HCT116 (cell line): ENCODE measurements around the gene FAR2. TPM values are rescaled to one million over a fixed set of nuclear protein-coding genes. Genes with fewer than 3 reads are reported as not detected.
A peak's percentile ranks its signal among the peaks of the same experiment; 100 is the strongest.

Source experiments
- ATAC-seq: fragments of 200-7000 bp; cut with Tn5 transposase; 2 replicates; pipeline ENCODE4 v1.9.1; 2020; ENCODE audit warnings: mild to moderate bottlenecking, moderate library complexity
- BruUV-seq: library from RNA; stranded (reverse); fragments of 400-500 nt; replicated peaks from 2 replicates; lab custom pipeline; 2021; lab: Mats Ljungman, UMichigan
- CTCF ChIA-PET: fragments of 300-600 bp; sonication (Branson Sonifier 250); formaldehyde crosslinking; loops from one replicate; lab custom pipeline; 2021; ENCODE audit warnings: antibody characterized with exemption; lab: Charles Lee
- POLR2A ChIA-PET: fragments of 300-600, 350-600 bp; sonication (Branson Sonifier 250); formaldehyde crosslinking; loops from one replicate; lab custom pipeline; 2021; ENCODE audit warnings: antibody characterized with exemption; lab: Charles Lee
- RAD21 ChIA-PET, 2 experiments: fragments of 300-600 bp; sonication (Branson Sonifier 250); formaldehyde crosslinking; loops; one replicate each; lab custom pipeline; 2023; ENCODE audit warnings: low total read pairs in 2 of 2; ENCODE audit not compliant: uncharacterized antibody in 2 of 2, unreplicated experiment in 2 of 2, low non-redundant PET in 1 of 2; lab: Charles Lee
- DNase-seq: peaks from one replicate; pipeline ENCODE4 v3.0.0-alpha.2; 2010; ENCODE audit warnings: low read depth, low spot score
- H2AFZ ChIP-seq: fragments of 200-600 bp; shearing (Covaris generic), sonication (generic); 2 replicates; pipeline ENCODE4 v1.6.1; 2017; ENCODE audit warnings: low read depth, mixed run types, mixed read lengths, antibody characterized with exemption, low read length; ENCODE audit not compliant: poor library complexity, severe bottlenecking
- H3K27ac ChIP-seq: 2 replicates; pipeline ENCODE4 v1.5.1; 2012; ENCODE audit warnings: low read depth, low read length
- H3K27me3 ChIP-seq: fragments of 200-600 bp; sonication (generic); 2 replicates; pipeline ENCODE4 v1.6.1; 2016; ENCODE audit warnings: mixed run types, low read length, mixed read lengths; ENCODE audit not compliant: insufficient read depth
- H3K36me3 ChIP-seq, 2 experiments: fragments of 200-500 bp in 1 of 2; fragments of 200-600 bp in 1 of 2; sonication (Bioruptor generic) in 1 of 2; sonication (generic) in 1 of 2; 2 replicates each; pipeline versions ENCODE4 v1.5.1 to v1.6.1; 2014 to 2016; ENCODE audit warnings: low read length in 2 of 2, inconsistent platforms in 1 of 2, mixed read lengths in 1 of 2, mixed run types in 1 of 2; ENCODE audit not compliant: insufficient read depth in 2 of 2, control insufficient read depth in 1 of 2
- H3K4me1 ChIP-seq, 2 experiments: fragments of 200-600 bp in 1 of 2; sonication (generic) in 1 of 2; 2 replicates each; pipeline versions ENCODE4 v1.5.1 to v1.6.1; 2012 to 2017; ENCODE audit warnings: low read length in 2 of 2, inconsistent platforms in 1 of 2, mild to moderate bottlenecking in 1 of 2, mixed read lengths in 1 of 2, mixed run types in 1 of 2, moderate library complexity in 1 of 2; ENCODE audit not compliant: insufficient read depth in 2 of 2, control insufficient read depth in 1 of 2
- H3K4me2 ChIP-seq: fragments of 200-600 bp; sonication (generic); 2 replicates; pipeline ENCODE4 v1.6.1; 2017; ENCODE audit warnings: mixed run types, low read length, mixed read lengths
- H3K4me3 ChIP-seq, 2 experiments: fragments of 200-600 bp in 1 of 2; sonication (generic) in 1 of 2; replicated peaks in 1 of 2; 2 replicates each; pipeline ENCODE4 v1.5.1; 2011 to 2016; ENCODE audit warnings: low read length in 2 of 2, control low read depth in 1 of 2, low read depth in 1 of 2, mild to moderate bottlenecking in 1 of 2, mixed read lengths in 1 of 2, mixed run types in 1 of 2
- H3K79me2 ChIP-seq: fragments of 200-600 bp; sonication (generic); 2 replicates; pipeline ENCODE4 v1.6.1; 2017; ENCODE audit warnings: mild to moderate bottlenecking, mixed run types, low read length, moderate library complexity, mixed read lengths; ENCODE audit not compliant: insufficient read depth
- H3K9ac ChIP-seq: fragments of 200-600 bp; sonication (generic); 2 replicates; pipeline ENCODE4 v1.6.1; 2016; ENCODE audit warnings: low read length, mixed read lengths
- H3K9me2 ChIP-seq: fragments of 200-600 bp; sonication (generic), shearing (Covaris generic); 2 replicates; pipeline ENCODE4 v1.6.1; 2017; ENCODE audit warnings: mixed run types, mild to moderate bottlenecking, moderate library complexity; ENCODE audit not compliant: insufficient read depth
- H3K9me3 ChIP-seq, 2 experiments: fragments of 200-500 bp in 1 of 2; fragments of 200-600 bp in 1 of 2; sonication (Bioruptor generic) in 1 of 2; sonication (generic) in 1 of 2; 2 replicates each; pipeline ENCODE4 v1.6.1; 2014 to 2017; ENCODE audit warnings: low read length in 2 of 2, mixed read lengths in 2 of 2, inconsistent platforms in 1 of 2, low read depth in 1 of 2, mild to moderate bottlenecking in 1 of 2, mixed run types in 1 of 2, moderate library complexity in 1 of 2; ENCODE audit not compliant: control insufficient read depth in 1 of 2, insufficient read depth in 1 of 2
- H4K20me1 ChIP-seq: fragments of 200-600 bp; sonication (generic), shearing (Covaris generic); 2 replicates; pipeline ENCODE4 v1.6.1; 2017; ENCODE audit warnings: mixed run types, mild to moderate bottlenecking, moderate library complexity; ENCODE audit not compliant: insufficient read depth
- CBX3 ChIP-seq: IDR thresholded peaks from 2 replicates; pipeline ENCODE4 v1.6.1; 2012; ENCODE audit warnings: low read depth
- CEBPB ChIP-seq: IDR thresholded peaks from 2 replicates; pipeline ENCODE4 v1.6.1; 2012; ENCODE audit warnings: low read depth
- ELF1 ChIP-seq: IDR thresholded peaks from 2 replicates; pipeline ENCODE4 v1.6.1; 2012; ENCODE audit warnings: low read depth, borderline replicate concordance
- EZH2 ChIP-seq: fragments of 200-600 bp; sonication (generic); IDR thresholded peaks from 2 replicates; pipeline ENCODE4 v1.6.1; 2017; ENCODE audit warnings: antibody characterized with exemption, mixed run types
- EZH2phosphoT487 ChIP-seq: fragments of 200-600 bp; IDR thresholded peaks from 2 replicates; pipeline ENCODE4 v1.6.1; 2018; ENCODE audit warnings: antibody characterized with exemption, borderline replicate concordance
- FOSL1 ChIP-seq: IDR thresholded peaks from 2 replicates; pipeline ENCODE4 v1.6.1; 2012; ENCODE audit warnings: low read depth
- JUND ChIP-seq: IDR thresholded peaks from 2 replicates; pipeline ENCODE4 v1.6.1; 2012
- POLR2A ChIP-seq: IDR thresholded peaks from 2 replicates; pipeline ENCODE4 v1.7.0; 2011; ENCODE audit warnings: borderline replicate concordance; ENCODE audit not compliant: insufficient read depth, insufficient read length; ENCODE audit errors: extremely low read depth
- POLR2AphosphoS5 ChIP-seq: IDR thresholded peaks from 2 replicates; pipeline ENCODE4 v1.6.1; 2011; ENCODE audit warnings: mild to moderate bottlenecking, low read depth, low read length, moderate library complexity
- RAD21 ChIP-seq: IDR thresholded peaks from 2 replicates; pipeline ENCODE4 v1.6.1; 2012; ENCODE audit warnings: low read depth, mild to moderate bottlenecking
- SP1 ChIP-seq: IDR thresholded peaks from 2 replicates; pipeline ENCODE4 v1.6.1; 2012; ENCODE audit warnings: low read depth
- TCF7L2 ChIP-seq: IDR thresholded peaks from 2 replicates; pipeline ENCODE4 v1.7.0; 2011; ENCODE audit warnings: borderline replicate concordance, inconsistent platforms; ENCODE audit not compliant: insufficient read depth, insufficient read length; ENCODE audit errors: extremely low read depth
- ZFX ChIP-seq: fragments of 450-650 bp; IDR thresholded peaks from 2 replicates; pipeline ENCODE4 v1.6.1; 2017
- ZNF274 ChIP-seq: fragments of 200-500 bp; sonication (Bioruptor generic); IDR thresholded peaks from 2 replicates; pipeline ENCODE4 v1.6.1; 2014; ENCODE audit warnings: mild to moderate bottlenecking, low read depth, low read length, inconsistent platforms
- intact Hi-C: fragments of 100-400 bp; cut with micrococcal nuclease; formaldehyde crosslinking; loops from 2 replicates; pipeline ENCODE4 v1.10.0; 2022
- total RNA-seq: library from RNA; stranded (reverse); gene quantifications from one replicate; pipeline ENCODE4 v1.2.1, GENCODE V29; 2021; ENCODE audit not compliant: unreplicated experiment
- TF ChIP-seq, protein P1 (sequence below): IDR thresholded peaks from 2 replicates; pipeline ENCODE4 v1.6.1; 2012
- TF ChIP-seq, protein P2 (sequence below), 3 experiments: fragments of 200-600 bp in 1 of 3; sonication (generic) in 1 of 3; IDR thresholded peaks in 2 of 3; conservative IDR thresholded peaks in 1 of 3; 2 replicates each; pipeline ENCODE4 v1.5.1; 2012 to 2017; ENCODE audit warnings: low read depth in 2 of 3, low read length in 2 of 3, antibody characterized with exemption in 1 of 3, borderline replicate concordance in 1 of 3, control low read depth in 1 of 3, mild to moderate bottlenecking in 1 of 3, mixed read lengths in 1 of 3, mixed run types in 1 of 3, moderate library complexity in 1 of 3; ENCODE audit not compliant: insufficient read depth in 1 of 3
- TF ChIP-seq, protein P3 (sequence below): IDR thresholded peaks from 2 replicates; pipeline ENCODE4 v1.6.1; 2011; ENCODE audit warnings: mild to moderate bottlenecking, low read length, moderate library complexity; ENCODE audit not compliant: insufficient replicate concordance; ENCODE audit errors: extremely low read depth
- TF ChIP-seq, protein P4 (sequence below): IDR thresholded peaks from 2 replicates; pipeline ENCODE4 v1.6.1; 2012; ENCODE audit warnings: low read depth

Gene FAR2
- total RNA-seq, 1 experiment from 2014 or later: 9.7 TPM

- TF ChIP-seq POLR2A: no peak
- TF ChIP-seq, protein P1, sequence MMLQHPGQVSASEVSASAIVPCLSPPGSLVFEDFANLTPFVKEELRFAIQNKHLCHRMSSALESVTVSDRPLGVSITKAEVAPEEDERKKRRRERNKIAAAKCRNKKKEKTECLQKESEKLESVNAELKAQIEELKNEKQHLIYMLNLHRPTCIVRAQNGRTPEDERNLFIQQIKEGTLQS: no peak
- no peak for TF ChIP-seq RAD21
Measured at GRCh38 chr12:29149691-29150281, 708 bp downstream of the FAR2 start (continued).

- no peak overlapping the region for H3K4me2 ChIP-seq
- TF ChIP-seq EZH2phosphoT487 (no peak), ZFX (no peak), RAD21 (no peak), JUND (no peak), CEBPB (no peak), ZNF274 (no peak), ELF1 (no peak), SP1 (no peak), EZH2 (no peak), POLR2AphosphoS5 (no peak), FOSL1 (no peak), TCF7L2 (no peak), CBX3 (no peak)
- TF ChIP-seq, protein P2, sequence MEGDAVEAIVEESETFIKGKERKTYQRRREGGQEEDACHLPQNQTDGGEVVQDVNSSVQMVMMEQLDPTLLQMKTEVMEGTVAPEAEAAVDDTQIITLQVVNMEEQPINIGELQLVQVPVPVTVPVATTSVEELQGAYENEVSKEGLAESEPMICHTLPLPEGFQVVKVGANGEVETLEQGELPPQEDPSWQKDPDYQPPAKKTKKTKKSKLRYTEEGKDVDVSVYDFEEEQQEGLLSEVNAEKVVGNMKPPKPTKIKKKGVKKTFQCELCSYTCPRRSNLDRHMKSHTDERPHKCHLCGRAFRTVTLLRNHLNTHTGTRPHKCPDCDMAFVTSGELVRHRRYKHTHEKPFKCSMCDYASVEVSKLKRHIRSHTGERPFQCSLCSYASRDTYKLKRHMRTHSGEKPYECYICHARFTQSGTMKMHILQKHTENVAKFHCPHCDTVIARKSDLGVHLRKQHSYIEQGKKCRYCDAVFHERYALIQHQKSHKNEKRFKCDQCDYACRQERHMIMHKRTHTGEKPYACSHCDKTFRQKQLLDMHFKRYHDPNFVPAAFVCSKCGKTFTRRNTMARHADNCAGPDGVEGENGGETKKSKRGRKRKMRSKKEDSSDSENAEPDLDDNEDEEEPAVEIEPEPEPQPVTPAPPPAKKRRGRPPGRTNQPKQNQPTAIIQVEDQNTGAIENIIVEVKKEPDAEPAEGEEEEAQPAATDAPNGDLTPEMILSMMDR (IDR thresholded peaks at IDR 0.05 in 2 of 3, conservative IDR thresholded peaks at IDR 0.05 in 1 of 3; ENCODE audit: borderline replicate concordance in 1 of 3, insufficient read depth in 1 of 3, low read depth in 2 of 3, low read length in 2 of 3): no peak
- TF ChIP-seq, protein P3, sequence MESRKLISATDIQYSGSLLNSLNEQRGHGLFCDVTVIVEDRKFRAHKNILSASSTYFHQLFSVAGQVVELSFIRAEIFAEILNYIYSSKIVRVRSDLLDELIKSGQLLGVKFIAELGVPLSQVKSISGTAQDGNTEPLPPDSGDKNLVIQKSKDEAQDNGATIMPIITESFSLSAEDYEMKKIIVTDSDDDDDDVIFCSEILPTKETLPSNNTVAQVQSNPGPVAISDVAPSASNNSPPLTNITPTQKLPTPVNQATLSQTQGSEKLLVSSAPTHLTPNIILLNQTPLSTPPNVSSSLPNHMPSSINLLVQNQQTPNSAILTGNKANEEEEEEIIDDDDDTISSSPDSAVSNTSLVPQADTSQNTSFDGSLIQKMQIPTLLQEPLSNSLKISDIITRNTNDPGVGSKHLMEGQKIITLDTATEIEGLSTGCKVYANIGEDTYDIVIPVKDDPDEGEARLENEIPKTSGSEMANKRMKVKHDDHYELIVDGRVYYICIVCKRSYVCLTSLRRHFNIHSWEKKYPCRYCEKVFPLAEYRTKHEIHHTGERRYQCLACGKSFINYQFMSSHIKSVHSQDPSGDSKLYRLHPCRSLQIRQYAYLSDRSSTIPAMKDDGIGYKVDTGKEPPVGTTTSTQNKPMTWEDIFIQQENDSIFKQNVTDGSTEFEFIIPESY: no peak
- TF ChIP-seq, protein P1: no peak
- TF ChIP-seq, protein P4, sequence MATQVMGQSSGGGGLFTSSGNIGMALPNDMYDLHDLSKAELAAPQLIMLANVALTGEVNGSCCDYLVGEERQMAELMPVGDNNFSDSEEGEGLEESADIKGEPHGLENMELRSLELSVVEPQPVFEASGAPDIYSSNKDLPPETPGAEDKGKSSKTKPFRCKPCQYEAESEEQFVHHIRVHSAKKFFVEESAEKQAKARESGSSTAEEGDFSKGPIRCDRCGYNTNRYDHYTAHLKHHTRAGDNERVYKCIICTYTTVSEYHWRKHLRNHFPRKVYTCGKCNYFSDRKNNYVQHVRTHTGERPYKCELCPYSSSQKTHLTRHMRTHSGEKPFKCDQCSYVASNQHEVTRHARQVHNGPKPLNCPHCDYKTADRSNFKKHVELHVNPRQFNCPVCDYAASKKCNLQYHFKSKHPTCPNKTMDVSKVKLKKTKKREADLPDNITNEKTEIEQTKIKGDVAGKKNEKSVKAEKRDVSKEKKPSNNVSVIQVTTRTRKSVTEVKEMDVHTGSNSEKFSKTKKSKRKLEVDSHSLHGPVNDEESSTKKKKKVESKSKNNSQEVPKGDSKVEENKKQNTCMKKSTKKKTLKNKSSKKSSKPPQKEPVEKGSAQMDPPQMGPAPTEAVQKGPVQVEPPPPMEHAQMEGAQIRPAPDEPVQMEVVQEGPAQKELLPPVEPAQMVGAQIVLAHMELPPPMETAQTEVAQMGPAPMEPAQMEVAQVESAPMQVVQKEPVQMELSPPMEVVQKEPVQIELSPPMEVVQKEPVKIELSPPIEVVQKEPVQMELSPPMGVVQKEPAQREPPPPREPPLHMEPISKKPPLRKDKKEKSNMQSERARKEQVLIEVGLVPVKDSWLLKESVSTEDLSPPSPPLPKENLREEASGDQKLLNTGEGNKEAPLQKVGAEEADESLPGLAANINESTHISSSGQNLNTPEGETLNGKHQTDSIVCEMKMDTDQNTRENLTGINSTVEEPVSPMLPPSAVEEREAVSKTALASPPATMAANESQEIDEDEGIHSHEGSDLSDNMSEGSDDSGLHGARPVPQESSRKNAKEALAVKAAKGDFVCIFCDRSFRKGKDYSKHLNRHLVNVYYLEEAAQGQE: no peak
Measured at GRCh38 chr12:29150462-29150861, 1.4 kb downstream of the FAR2 start.

More at GRCh38 chr12:29150462-29150861, 1.4 kb downstream of the FAR2 start:
- no peak overlapping the region for H2AFZ ChIP-seq
- no peak for DNase-seq
- BruUV-seq: TSS peak; percentile 35
- CTCF ChIA-PET: no interaction called here
- intact Hi-C loops: no loop called here
- H3K9me3 ChIP-seq: no peaks in the 10 kb centered on the region
- no peaks in the 10 kb centered on the region for H3K27me3 ChIP-seq
- no peak overlapping the region for H3K27ac ChIP-seq
- H3K4me1 ChIP-seq: peaks cover 7 to 22% of the 10 kb centered on the region in 2 experiments
- no peak overlapping the region for H3K9ac ChIP-seq
- no peaks in the 10 kb centered on the region for H3K36me3 ChIP-seq
- no peak overlapping the region for H3K4me3 ChIP-seq
- H3K9me2 ChIP-seq: no peaks in the 10 kb centered on the region
- ATAC-seq: no peak
- H3K79me2 ChIP-seq: no peaks in the 10 kb centered on the region
- H4K20me1 ChIP-seq: no peaks in the 10 kb centered on the region
- RAD21 ChIA-PET: no interaction called here
- POLR2A ChIA-PET: no interaction called here
